COLO829 (cell line): ENCODE measurements around the gene TPRG1L.

Source experiments
- DNase-seq: peaks from one replicate; pipeline ENCODE4 v3.0.0; 2012; ENCODE audit warnings: low spot score

TPRG1L gene

GRCh38 chr1:3628445-3628844 is 3.6 kb downstream of the TPRG1L start:
- DNase-seq, result no peak

- no peak for DNase-seq
Observed at GRCh38 chr1:3629561-3630160, 4.8 kb downstream of the TPRG1L start.

DNA sequence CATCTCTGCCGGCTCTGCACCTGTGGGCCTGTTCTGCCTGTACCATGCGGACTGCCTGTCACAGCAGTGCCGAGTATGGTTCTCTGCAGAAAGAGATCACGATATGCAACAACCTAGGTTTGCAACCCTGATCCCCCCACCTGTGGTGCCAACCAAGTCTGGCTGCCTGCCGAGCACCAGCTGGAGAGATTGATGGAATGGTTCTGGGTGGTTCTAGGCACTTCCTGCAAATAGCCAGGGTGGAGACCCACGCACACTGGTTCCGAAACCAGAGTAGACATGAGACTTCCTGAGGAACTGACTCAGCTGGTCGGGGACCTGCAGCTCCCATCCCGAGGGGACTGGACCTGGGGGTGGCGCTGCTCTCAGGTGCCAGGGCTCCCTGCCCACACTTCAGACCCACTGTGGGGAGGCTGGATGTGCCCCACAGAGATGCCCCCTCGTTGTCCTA is 5.4 kb downstream of the TPRG1L start:
- DNase-seq, result no peak

DNA sequence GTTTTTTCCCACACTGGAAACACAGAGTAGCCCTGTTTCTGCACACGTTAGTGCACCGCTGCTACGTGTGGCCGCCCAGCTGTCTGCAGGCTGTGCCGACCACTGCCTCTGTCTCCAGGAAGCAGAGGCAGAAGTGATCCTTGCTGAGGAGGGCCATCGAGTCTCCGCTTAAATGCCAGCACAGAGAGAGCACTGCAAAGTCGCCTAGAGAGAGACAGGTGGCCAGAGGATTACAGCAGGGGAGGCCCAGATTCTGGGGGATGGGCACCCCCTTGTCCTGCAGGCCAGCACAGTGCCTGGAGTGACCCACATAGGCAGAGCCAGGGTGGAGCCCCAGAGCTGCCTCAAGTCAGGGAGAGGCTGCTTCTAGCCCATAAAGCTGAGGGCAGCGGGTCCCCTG is 6.1 kb downstream of the TPRG1L start:
- no peak for DNase-seq

- DNase-seq, result no peak
Observed at GRCh38 chr1:3631320-3632260, 6.8 kb downstream of the TPRG1L start.

- DNase-seq, result no peak
Observed at GRCh38 chr1:3632298-3632697, 7.5 kb downstream of the TPRG1L start.

DNA sequence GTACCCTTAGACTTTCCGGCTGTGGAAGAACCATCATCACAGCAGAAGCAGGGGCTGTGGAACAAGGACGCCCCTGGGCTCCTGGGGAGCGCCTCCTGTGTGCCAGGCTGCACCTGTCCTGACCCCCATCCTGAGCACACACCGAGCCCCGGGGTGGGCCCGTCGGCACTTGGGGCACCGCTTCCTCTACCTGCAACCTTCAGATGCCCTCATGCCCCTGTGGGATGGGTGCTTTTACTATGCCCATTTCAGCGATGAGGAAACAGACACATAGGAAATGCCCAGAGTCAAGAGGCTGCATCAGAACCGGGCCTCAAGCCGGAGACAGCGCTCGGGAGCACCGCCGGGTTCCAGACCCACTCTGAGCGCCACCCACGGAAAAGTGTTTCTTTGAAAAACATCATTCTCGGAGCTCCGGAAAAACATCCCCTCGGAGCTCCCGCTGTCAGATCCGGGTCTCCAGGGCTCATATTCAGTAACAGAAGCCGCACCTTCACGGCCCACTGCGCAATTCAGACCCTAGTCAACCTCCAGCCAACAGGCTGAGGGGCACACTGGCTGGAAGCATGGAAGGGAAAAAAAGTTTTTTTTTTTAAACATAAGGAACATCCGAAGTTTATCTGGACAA is 8.0 kb downstream of the TPRG1L start:
- no peak for DNase-seq

GRCh38 chr1:3633344-3634058 is 8.7 kb downstream of the TPRG1L start:
- DNase-seq, result no peak

GRCh38 chr1:3634059-3634800 is 9.4 kb downstream of the TPRG1L start:
- no peak for DNase-seq

GRCh38 chr1:3636080-3636479 is 11.3 kb downstream of the TPRG1L start:
- DNase-seq, result no peak

DNA sequence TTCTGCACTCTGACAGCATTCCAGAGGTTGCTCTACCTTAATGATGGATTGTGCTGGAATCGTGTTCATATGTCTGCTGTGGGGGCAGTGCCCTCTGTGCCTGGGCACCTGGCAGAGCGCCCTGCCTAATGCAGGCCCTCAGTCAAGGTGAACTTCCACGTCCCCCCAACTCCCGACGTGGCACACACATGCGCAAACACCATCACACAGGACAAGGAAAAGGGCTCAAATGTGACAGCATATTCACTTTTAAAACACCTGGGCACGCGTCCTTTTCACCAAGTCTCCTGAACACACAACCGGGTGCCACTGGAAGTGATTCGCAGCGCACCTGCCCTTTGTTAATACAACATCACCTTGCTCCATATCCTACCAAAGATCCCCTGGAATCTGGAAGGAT is 11.7 kb downstream of the TPRG1L start:
- DNase-seq, result no peak

- no peak for DNase-seq
Observed at GRCh38 chr1:3638027-3638426, 13.2 kb downstream of the TPRG1L start.

GRCh38 chr1:3638676-3639075 is 13.9 kb downstream of the TPRG1L start:
- no peak for DNase-seq

DNA sequence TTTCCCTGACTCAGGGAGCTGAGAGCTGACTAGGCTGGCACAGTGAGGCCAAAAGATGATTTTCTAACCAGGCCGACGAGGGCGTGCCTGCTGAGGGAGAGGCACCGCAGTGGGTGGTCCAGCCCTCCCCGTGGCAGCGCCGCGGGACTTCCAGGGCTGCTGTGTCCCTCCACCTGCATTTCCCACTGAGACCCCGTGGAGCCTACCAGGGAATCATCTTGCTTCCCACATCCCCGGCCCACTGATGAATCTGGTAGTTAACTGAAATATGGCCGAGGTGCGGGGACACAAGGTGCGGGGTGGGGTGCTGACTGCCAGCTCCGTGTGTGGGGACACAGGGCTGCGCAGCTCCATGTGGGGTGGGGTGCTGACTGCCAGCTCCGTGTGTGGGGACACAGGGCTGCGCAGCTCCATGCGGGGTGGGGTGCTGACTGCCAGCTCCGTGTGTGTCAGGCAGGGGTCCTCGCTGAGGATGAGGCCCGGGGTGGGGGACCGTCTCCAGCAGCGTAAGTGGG is 14.6 kb downstream of the TPRG1L start:
- no peak for DNase-seq

DNA sequence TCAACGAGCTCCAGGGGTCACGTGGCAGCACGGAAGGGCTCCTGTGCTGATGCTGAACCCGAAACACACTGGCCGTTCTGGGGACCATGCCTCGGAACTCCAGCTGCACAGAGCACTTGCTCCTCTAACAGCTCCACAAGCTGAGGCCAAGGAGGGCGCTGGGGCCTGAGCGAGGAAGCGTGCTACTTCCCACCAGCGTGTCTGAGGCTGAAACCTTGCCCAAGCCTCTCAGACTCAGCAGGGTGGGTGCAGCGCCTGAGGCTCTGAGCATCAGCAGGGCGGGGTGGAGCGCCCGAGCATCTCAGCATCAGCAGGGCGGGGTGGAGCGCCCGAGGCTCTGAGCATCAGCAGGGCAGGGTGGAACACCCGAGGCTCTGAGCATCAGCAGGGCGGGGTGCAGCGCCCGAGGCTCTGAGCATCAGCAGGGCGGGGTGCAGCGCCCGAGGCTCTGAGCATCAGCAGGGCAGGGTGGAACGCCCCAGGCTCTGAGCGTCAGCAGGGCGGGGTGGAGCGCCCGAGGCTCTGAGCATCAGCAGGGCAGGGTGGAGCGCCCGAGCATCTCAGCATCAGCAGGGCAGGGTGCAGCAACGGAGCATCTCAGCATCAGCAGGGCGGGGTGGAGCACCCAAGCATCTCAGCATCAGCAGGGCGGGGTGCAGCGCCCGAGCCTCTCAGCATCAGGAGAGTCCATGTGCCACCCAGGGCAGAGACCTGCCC is 15.5 kb downstream of the TPRG1L start:
- DNase-seq, result no peak

DNA sequence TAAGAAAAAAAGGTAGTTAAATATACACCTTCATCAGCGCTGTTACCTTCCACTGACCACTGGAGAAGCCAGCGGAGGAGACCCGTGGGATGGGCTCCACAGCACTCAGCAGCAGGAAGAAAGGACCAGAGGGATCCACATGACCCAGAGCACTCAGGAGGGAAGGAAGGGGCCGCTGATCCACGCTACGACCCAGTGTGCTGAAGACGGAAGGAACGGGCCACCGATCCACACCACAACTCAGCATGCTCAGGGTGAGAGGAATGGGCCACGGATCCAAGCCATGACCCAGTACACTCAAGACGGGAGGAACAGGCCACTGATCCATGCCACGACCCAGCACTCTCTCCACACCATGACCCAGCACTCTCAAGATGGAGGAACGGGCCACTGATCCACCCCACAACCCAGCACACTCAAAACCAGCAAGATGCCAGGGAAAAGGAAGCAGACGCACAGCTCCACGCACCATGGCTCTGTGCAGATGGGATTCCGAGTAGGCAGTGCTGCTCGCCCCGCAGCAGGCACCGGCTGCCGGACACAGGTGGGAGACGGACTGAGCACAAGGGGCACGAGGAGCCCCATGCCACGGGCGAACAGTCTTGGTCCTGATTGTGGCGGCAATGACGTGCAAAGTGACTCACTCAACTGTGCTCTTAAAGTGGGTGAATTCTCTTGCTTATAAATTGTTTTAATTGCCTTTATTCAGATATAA is 16.4 kb downstream of the TPRG1L start:
- DNase-seq, result no peak

DNA sequence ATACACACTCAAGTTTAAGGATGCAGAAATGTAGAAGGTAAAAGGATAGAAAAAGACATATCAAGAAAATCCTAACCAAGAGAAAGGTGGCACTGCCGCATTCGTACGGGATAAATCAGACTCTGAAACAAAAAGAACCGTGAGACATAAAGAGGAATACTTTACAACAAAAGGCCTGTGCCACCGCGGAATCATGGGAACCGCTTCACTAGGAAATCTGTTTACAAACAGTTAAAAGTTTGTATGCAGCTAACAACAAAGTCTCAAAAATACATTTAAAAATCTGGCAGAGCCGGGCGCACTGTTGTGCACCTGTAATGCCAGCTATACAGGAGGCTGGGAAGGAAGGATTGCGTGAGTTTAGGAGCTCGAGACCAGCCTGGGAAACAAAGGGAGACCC is 17.0 kb downstream of the TPRG1L start:
- no peak for DNase-seq

DNA sequence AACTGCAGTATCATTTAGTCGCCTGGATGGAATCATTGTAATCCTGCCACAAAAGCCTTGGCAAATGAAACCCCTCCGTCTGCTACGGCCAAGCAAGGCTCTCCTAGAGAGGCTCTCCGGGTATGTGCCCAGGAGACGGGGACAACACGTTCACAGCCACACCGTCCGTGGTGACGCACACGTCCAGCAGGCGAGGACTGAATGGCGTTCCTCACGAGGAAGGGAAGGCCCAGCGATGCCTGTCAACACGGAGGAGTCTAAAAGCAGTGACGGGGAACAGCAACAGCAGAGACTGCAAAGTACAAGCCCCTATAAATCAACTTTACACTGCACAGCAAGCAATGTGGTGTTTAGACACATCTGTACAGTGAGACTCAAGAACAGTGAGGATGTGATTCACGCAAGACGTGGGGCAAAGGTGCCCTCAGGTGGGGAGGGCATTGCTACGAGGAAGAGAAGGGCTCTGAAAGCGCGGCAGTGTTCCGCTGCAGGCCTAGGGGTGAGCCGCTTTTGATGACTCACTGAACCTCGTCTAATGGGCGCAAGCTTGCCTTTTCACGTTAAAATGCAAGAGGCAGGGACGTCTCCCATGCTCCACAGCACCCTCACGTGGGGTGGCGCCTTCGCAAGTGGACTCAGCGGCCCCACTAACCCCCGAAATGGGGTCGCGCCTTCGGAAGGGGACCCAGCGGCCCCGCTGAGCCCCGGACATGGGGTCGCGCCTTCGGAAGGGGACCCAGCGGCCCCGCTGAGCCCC is 18.3 kb downstream of the TPRG1L start:
- DNase-seq, result no peak

- no peak for DNase-seq
Observed at GRCh38 chr1:3644273-3644672, 19.5 kb downstream of the TPRG1L start.
